IPS-18c (cell line): ENCODE results near the gene PPP4R1.
"Not testable (repeated sequence)": the region's sequence is repeated elsewhere in the genome, so short reads cannot be mapped to it uniquely, and the experiment has no call there.

Source experiments
- H3K4me3 ChIP-seq: 2 replicates; pipeline ENCODE4 v1.7.0; 2013; ENCODE audit warnings: low read depth, mild to moderate bottlenecking, low read length, moderate library complexity; ENCODE audit not compliant: insufficient read depth
- H3K9me3 ChIP-seq: one replicate; pipeline ENCODE4 v1.6.1; 2013; ENCODE audit warnings: mild to moderate bottlenecking, low read length, moderate library complexity; ENCODE audit not compliant: control insufficient read depth, insufficient read depth

Gene PPP4R1, protein sequence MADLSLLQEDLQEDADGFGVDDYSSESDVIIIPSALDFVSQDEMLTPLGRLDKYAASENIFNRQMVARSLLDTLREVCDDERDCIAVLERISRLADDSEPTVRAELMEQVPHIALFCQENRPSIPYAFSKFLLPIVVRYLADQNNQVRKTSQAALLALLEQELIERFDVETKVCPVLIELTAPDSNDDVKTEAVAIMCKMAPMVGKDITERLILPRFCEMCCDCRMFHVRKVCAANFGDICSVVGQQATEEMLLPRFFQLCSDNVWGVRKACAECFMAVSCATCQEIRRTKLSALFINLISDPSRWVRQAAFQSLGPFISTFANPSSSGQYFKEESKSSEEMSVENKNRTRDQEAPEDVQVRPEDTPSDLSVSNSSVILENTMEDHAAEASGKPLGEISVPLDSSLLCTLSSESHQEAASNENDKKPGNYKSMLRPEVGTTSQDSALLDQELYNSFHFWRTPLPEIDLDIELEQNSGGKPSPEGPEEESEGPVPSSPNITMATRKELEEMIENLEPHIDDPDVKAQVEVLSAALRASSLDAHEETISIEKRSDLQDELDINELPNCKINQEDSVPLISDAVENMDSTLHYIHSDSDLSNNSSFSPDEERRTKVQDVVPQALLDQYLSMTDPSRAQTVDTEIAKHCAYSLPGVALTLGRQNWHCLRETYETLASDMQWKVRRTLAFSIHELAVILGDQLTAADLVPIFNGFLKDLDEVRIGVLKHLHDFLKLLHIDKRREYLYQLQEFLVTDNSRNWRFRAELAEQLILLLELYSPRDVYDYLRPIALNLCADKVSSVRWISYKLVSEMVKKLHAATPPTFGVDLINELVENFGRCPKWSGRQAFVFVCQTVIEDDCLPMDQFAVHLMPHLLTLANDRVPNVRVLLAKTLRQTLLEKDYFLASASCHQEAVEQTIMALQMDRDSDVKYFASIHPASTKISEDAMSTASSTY

DNA sequence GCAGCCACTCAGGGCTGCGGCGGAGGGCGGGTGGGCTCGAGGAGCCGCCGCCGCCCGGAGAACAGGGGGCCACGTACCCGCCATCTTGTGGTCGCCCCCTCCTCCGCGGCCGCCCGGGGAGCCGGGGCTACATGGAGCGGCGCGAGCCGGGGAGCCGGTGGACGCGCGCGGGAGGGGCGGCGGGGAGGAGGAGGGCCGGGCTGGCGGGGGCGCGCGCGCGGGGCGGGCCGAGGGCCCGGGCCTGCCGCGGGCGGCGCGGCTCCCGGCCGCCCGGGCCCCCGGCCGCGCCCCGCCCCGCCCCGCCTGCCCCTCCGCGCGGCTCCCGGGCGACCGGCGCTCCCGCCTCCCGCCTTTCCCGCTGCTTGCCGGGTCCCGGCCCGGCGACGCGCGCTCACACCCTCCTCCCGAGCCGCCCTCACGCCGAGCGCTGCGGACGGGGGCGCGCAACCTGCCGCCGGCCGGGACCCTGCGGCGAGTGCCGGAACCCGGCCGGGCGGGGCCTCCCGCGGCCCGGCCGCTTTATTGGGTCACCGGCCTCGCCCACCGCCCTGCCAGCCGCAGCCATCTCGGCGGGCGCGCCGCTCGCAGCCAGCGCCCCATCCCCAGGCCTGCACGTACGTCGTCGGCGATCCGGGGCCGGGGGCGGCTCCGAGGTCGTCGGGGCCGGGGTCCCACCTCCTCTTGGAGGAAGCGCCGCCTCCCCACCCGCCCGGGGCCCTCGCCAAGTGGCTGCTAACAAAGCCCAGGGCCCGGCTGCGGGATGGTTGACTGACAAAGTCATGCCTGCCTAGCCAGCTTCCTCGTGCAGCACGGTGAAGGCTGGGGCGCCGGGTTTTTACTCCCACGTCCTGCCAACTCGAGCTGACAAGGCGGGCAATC, at the start of gene PPP4R1:
TSS of gene PPP4R1 (minus strand) at position 159 of the 879 bp plus-strand sequence. CDS start at position 84, 75 bp downstream.
- peak within 1 kb of the TSS; percentile 84 for H3K4me3 ChIP-seq
- H3K9me3 ChIP-seq, result no peaks in the 10 kb centered on the region

DNA sequence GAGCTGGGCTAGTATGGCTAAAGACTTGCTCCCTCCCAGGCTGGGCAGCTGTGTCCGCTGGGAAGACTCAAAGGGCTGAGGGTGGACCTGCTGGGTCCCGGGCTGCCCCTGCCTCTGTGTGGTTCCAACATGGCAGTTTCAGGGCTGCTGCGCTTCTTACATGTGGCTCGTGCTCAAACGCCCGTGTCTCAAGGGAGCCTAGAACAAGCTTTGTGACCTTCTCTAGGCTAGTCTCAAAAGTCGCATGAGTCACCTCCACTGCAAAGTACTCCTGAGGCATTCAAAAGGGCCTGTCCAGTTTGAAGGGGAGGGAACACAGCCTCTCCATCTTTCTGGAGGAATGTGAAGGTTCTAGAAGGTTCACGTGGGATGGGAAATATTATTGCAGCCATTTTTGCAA, 49.0 kb upstream of the PPP4R1 start:
- H3K4me3 ChIP-seq, result no peak overlapping the region
- H3K9me3 ChIP-seq, result no peaks in the 10 kb centered on the region

DNA sequence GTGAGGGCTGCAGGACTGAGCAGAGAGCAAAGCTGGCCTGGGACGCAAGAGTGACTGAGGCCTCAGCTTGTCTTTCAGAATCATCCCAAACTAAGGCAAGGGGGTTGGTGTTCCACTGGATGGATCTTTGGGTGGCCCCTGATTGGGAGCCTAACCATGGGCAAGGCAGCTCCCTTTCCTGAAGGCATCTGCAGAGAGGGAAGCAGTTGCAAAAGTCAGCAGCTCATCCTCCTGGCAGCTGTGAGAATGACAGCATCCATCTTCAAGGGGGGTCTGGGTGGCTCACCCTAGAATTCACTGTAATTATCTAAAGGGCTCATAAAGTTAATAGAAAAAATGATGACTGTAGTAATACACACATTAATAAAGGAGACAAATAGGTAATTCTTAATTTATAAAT, 47.2 kb upstream of the PPP4R1 start:
- no peak overlapping the region for H3K4me3 ChIP-seq
- no peaks in the 10 kb centered on the region for H3K9me3 ChIP-seq

DNA sequence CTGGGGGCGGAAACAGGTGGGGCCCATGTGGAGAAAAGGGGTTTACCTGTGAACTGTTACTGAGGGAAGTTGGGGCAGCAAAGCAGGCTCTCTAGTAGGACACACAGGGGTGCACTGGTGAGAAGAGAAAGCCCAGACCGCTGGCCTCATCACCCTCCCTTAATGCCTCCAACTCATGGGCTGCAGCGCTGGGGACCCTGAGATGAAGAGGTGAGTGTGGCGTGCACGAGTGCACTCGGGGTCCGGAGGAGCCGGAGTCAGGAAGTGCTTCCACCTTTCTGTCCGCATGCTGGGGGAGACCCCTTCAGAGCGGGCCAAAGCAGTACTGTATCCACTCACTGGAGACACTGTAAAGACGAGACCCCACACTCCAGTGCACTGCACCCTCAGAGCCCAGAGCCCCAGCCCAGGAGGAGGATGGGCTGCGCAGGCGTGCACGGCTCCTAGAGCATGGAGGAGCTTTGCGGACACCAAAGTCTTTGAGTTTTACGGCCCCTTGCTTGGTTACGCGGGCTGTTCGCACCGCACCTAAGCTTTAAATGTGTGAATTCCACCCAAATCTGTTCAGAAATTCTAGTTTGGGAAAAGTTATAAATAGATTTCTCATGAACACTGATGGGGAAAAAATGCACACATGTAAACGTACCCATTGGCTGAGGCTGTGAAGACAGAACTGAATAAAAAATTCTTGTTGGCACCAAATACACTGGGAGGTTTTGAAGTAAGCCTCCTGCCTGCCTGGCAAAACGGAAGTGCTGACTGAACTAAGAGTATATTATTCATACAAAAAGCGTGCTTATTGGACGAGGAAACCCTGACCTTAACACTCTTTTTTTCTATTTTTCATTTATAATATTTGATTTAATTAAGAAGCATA, 45.4 kb upstream of the PPP4R1 start:
- Histone ChIP-seq H3K4me3 (no peak overlapping the region), H3K9me3 (no peaks in the 10 kb centered on the region)

DNA sequence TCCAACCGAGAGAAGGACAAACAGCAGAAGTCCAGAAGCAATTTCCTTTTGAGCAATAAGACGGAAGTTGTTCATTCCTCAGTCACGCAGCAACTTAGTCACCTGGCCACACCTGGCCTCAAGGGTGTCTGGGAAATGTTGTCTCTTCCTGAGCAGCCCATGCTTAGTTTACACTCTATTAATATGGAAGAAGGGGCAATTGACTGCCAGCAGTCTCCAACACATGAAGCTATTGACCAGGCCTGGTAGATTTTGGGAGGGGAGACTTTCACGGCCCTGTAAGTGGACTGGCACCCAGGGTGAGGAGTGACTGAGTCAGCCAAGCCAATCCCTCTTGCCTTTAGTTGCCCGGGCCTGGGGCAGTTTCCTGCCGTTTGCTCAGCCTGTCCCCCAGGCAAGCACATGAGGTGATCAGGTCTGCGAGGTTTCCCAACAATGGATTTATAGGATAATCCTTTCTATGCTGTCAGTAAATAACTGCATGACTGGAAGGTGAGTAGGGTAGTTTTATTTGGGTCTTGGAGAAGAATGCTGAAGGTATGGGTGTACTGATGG, 43.8 kb upstream of the PPP4R1 start:
- Histone ChIP-seq H3K9me3 (no peaks in the 10 kb centered on the region), H3K4me3 (no peak overlapping the region)

DNA sequence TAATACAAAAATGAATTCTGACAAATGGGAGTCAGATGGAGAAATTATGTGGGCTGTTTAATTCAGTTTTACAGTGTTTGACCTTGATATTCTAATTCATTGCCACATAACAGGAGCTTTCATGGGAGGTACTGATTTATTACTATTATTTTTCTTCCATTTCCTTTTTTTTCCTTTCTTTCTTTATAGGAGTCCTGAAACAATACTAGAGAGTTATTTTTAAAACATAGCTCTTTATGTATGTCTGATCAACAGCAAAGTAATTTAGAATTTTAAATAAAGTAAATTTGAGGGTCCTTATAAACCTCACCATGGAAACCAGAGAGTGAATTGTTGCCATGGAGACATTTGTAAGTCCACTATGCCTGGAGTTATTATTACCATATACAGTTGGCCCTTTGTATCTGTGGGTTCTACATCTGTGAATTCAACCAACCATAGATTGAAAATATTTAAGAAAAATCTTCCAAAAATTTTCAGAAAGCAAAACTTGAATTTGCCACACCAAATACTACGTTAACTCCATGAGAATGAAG, 40.9 kb upstream of the PPP4R1 start:
- no peak overlapping the region for H3K4me3 ChIP-seq
- no peaks in the 10 kb centered on the region for H3K9me3 ChIP-seq

DNA sequence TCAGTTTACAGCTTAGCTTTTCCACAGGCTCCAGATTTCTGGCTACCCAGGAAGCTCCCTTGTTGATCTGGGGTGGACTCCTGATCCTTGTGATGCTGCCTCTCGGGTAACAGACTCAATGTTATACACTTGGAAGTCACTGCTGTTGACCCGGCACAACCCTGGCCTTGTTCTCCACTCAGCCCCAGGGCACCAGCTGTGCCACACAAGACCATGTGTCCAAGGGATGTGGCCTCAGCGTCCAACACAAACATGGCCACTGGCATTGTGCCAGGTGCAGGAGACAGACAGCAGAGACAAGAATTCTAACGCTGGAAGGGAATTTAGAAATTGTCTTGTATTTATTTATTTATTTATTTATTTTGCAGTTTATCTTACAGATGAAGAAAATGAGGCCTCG, 39.0 kb upstream of the PPP4R1 start:
- H3K9me3 ChIP-seq, result no peaks in the 10 kb centered on the region
- H3K4me3 ChIP-seq, result no peak overlapping the region

DNA sequence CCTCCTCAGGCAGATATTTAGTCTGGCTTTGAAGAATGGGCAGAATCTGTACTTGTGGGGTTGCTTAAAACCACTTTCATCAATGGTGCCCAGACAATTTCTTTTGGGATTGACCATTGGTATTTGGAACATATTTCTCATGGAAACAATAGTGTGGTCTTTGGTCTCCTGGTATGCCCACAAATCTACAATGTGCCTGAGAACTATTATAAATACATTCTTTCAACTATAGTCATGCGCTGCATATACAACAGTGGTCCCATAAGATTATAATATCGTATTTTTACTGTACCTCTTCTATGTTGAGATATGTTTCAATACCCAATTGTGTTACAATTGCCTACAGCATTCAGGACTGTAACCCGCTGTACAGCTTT, 34.8 kb upstream of the PPP4R1 start:
- H3K9me3 ChIP-seq, result no peaks in the 10 kb centered on the region
- H3K4me3 ChIP-seq, result no peak overlapping the region

DNA sequence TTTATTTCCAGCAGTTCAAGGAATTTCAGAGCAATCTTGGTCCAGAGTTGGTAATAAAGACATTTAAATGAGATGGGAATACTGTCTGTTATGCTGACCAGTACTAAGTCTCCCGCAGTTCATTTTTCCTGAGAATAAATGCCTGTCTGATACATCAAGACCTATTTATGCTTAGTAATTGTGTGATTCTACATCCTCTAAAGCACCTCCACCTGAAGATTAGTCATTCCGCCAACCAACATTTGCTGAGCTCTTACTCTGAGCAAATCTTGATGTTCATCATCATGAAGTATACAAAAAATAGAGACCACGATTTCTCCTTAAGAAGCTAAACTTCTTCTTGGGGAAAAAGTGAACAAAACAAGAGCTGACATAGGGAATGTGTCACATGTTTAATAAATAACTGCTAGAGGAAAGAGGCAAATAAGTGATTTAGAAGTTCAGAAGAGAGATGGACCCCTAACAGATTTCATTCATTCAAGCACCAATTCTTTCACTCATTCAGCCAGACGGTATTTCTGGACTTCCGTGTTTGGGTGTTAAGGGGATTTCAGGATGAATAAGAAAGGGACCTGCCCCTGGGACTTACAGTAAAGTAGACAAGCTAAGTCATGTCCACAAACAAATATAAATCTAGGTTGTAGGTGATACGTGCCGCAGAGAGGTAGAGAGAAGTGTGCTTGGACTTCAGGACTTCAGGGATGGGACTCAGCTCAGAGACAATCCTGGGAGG, 34.2 kb upstream of the PPP4R1 start:
- H3K4me3 ChIP-seq, result no peak overlapping the region

DNA sequence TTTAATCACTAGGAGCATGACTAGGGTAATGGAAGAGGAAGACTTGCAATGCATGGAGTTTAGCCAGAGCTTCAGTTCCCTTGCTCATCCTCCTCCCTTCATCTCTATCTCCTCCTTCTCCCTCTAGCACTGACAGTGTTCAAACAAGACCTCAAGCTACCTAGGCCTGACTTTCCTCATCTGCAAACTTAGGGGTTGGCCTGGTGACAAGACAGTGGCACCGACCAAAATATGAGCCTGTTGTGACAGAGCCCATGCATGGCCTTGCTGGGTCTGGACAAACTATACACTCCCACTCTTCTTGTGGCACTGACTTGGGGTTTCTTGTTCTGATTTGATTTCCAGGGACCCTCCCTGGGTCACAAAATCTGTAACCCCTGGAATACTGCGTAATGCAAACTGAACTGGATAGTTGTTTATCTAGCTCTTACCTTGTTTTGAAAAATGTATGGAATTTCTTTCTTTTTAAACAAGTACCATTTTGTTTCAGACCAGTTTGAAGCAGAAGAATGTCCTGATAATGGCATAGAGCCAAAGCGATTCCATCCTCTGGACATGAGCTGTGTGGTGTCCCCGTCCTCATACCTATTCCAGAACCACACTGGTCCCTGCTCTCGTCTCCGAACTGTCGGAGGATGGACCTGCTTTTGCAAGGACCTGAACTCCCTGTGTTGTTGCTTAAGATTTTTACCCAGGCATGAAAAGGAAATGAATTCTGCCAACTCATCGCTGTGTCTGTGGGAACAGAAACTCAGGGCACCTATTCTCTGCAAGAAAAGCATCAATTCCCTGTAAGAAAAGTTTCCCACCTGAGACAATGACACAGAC, 33.4 kb upstream of the PPP4R1 start:
- H3K9me3 ChIP-seq, result no peaks in the 10 kb centered on the region
- no peak overlapping the region for H3K4me3 ChIP-seq

More for the DNA sequence above, 34.2 kb upstream of the PPP4R1 start:
- H3K9me3 ChIP-seq, result no peaks in the 10 kb centered on the region

DNA sequence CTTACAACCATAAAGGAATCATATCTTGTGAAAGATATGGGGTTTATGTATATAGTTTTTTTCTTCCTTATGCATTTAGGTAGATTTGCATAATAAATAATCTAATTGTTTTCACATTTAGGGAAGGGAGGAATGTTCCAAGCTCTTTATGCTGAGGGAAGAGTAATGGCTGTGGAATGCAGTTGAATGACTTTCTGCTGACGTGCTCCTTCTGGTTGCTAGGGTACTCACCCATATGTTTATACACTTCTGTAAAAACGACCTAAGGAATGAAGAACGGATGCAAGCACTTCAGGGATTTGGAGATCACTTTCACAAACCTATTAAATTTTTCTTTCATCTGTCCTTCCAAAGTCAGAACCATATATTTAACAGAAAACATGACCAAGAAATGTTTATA, 29.2 kb upstream of the PPP4R1 start:
- Histone ChIP-seq H3K4me3 (no peak overlapping the region), H3K9me3 (no peaks in the 10 kb centered on the region)

DNA sequence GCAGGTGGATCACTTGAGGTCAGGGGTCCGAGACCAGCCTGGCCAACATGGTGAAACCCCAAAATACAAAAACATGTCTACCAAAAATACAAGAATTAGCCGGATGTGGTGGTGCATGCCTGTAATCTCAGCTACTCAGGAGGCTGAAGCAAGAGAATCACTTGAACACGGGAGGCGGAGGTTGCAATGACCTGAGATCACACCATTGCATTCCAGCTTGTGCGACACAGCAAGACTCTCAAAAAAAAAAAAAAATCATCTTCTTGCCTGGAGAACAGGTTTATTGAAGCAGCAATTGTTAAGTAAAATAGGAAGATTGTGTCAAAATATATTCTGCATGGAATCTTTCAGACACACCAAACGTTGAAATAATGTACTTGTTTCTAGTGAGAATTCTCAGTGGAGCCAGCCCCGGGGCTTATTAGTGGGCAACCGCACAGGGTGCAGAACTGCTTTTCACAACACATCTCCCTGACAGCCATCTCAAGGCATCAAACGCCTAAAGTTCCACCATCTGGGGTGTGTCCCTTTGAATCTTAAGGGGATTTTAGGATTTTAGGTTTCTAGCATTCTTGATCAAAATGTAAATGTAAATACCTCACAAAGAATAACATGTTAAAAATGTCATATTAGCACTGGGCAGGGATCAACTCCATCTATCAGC, 28.6 kb upstream of the PPP4R1 start:
- no peaks in the 10 kb centered on the region for H3K9me3 ChIP-seq
- no peak overlapping the region for H3K4me3 ChIP-seq

DNA sequence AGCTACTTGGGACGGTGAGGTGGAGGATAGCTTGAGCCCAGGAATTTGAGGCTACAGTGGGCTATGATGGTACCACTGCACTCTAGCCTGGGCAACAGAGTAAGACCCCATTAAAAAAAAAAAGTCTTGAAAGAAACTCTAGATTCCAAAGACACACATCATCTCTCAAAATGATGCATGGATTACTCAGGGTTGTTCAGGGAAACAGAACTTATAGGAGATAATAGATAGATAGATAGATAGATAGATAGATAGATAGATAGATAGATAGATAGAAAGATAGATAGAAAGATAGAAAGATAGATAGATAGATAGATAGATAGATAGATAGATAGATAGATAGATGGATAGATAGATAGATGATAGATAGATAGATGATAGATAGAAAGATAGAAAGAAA, 26.7 kb upstream of the PPP4R1 start:
- not testable (repeated sequence) for H3K4me3 ChIP-seq, H3K9me3 ChIP-seq

DNA sequence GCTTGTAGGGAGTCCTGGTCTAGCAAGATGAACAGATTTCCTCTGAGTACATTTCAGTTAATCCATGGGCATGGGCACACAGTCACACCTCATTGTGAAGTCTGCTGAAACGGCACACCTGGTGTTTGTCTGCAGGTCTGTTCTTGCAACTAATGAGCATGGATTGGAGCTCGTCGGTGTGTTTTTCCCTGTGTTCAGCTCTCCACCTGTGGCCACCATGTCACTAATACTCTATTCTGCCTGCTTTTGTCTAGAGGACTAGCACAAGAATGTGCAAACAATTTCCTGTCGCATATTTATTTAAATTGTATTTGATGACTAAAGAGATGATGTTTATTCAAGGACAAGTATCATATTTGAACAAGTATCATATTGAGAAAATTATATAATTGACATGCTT, 24.5 kb upstream of the PPP4R1 start:
- Histone ChIP-seq H3K4me3 (no peak overlapping the region), H3K9me3 (no peaks in the 10 kb centered on the region)
